Breast epithelium (tissue), 3 donors: ENCODE data around the gene CTXN1.

ENCODE experiments used
- POLR2A ChIP-seq: fragments of 450-650 bp; IDR thresholded peaks from one replicate; pipeline ENCODE4 v1.6.1; 2016; ENCODE audit warnings: antibody characterized with exemption, mild to moderate bottlenecking, moderate library complexity
- POLR2AphosphoS5 ChIP-seq, 3 donors: sonication (generic); formaldehyde crosslinking; IDR thresholded peaks; one replicate each; pipeline ENCODE4 v1.6.1; 2017; ENCODE audit warnings: antibody characterized with exemption in 3 of 3
- TF ChIP-seq, protein P1 (sequence below), 3 donors: fragments of 450-650 bp; IDR thresholded peaks; one replicate each; pipeline ENCODE4 v1.5.1; 2016 to 2017; ENCODE audit warnings: antibody characterized with exemption in 3 of 3, mild to moderate bottlenecking in 3 of 3, moderate library complexity in 3 of 3

DNA sequence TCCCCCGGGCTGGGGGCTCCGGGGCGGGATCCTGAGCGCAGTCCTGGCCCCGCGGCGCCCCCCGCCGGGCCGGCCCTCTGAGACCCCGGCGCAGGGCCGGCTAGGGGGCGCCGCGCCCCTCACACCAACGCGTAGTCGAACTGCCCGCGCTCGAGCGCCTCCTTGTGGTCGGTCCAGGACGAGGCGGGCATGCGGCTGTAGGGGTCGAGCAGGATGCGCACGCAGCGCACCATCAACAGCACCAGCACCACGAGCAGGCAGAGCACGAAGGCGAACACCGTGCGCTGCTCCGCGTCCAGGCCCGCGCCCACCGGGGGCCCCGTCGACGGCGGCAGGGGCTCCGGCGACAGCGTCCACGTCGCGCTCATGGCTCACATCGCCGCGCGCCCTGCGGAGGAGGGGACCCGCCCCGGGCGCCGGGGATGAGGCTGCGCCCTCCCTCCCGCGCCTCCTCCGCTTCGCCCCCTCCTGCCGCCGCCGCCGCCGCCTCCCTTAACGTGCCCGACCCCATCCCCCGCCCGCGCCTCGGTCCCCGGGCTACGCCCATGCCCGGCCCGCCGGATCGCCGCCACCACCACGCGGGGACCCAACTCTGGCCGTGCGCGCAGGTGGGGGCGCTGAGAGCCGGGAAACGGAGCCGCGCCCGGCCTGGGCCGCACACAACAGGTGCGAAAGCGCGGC is 624 bp downstream of the CTXN1 start:
- TF ChIP-seq POLR2AphosphoS5 (IDR thresholded peaks at IDR 0.05) (peak in 1 of 3 donors; percentile 11), POLR2A (no peak)
- TF ChIP-seq, protein P1, sequence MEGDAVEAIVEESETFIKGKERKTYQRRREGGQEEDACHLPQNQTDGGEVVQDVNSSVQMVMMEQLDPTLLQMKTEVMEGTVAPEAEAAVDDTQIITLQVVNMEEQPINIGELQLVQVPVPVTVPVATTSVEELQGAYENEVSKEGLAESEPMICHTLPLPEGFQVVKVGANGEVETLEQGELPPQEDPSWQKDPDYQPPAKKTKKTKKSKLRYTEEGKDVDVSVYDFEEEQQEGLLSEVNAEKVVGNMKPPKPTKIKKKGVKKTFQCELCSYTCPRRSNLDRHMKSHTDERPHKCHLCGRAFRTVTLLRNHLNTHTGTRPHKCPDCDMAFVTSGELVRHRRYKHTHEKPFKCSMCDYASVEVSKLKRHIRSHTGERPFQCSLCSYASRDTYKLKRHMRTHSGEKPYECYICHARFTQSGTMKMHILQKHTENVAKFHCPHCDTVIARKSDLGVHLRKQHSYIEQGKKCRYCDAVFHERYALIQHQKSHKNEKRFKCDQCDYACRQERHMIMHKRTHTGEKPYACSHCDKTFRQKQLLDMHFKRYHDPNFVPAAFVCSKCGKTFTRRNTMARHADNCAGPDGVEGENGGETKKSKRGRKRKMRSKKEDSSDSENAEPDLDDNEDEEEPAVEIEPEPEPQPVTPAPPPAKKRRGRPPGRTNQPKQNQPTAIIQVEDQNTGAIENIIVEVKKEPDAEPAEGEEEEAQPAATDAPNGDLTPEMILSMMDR (IDR thresholded peaks at IDR 0.05) = peak; percentile 51 to 67 (median 64)
